Measurements from ENCODE around the gene MAMDC2.

MAMDC2 gene

GRCh38 chr9:70093095-70093494, 49.4 kb downstream of the MAMDC2 start:
- Histone ChIP-seq H3K18ac (ENCODE audit: low read length) (no peak overlapping the region), H3K4me1 (ENCODE audit: control insufficient read depth in 2 of 2, insufficient read depth in 1 of 2, low read depth in 1 of 2, low read length in 2 of 2) (peaks cover 0 to 2% of the 10 kb centered on the region in 2 donors), H2BK5ac (ENCODE audit: low read length) (no peak overlapping the region), H4K8ac (ENCODE audit: low read depth, low read length) (no peak overlapping the region), H3K14ac (ENCODE audit: low read length) (no peak overlapping the region), H2BK12ac (ENCODE audit: low read length) (no peak overlapping the region), H2BK120ac (ENCODE audit: low read depth, low read length) (no peak overlapping the region), H3K4me2 (ENCODE audit: insufficient read depth, low read length, poor library complexity, severe bottlenecking) (no peak overlapping the region), H3K79me1 (ENCODE audit: low read depth, low read length) (no peaks in the 10 kb centered on the region), H2AFZ (ENCODE audit: low read length) (no peak overlapping the region), H3K23ac (ENCODE audit: low read depth, low read length, poor library complexity) (no peak overlapping the region), H2AK5ac (ENCODE audit: low read depth, low read length) (no peak overlapping the region), H4K91ac (ENCODE audit: low read depth, low read length, poor library complexity) (no peak overlapping the region), H2BK15ac (ENCODE audit: low read length) (no peak overlapping the region), H3K27ac (replicated peaks; ENCODE audit: low read length) (no peak overlapping the region), H3K27me3 (ENCODE audit: control insufficient read depth in 3 of 3, insufficient read depth in 3 of 3, low read depth in 1 of 3, low read length in 3 of 3) (peaks cover 0 to 2% (median 0%) of the 10 kb centered on the region in 3 experiments), H3K9me3 (replicated peaks in 1 of 2; ENCODE audit: control insufficient read depth in 2 of 2, insufficient read depth in 1 of 2, low read depth in 1 of 2, low read length in 2 of 2) (no peaks in the 10 kb centered on the region), H3K9ac (ENCODE audit: low read depth, low read length, poor library complexity) (no peak overlapping the region), H3K4ac (ENCODE audit: low read length) (no peak overlapping the region), H3K36me3 (replicated peaks in 1 of 2; ENCODE audit: control insufficient read depth in 2 of 2, insufficient read depth in 2 of 2, low read length in 2 of 2) (no peaks in the 10 kb centered on the region), H3K4me3 (ENCODE audit: low read length in 2 of 2) (no peak overlapping the region)
- DNase-seq (ENCODE audit: low spot score), result no peak

- no peak overlapping the region for H2BK15ac ChIP-seq (ENCODE audit: low read length)
- no peak overlapping the region for H3K27ac ChIP-seq (replicated peaks; ENCODE audit: low read length)
- peaks cover 0 to 2% of the 10 kb centered on the region in 2 donors for H3K4me1 ChIP-seq (ENCODE audit: control insufficient read depth in 2 of 2, insufficient read depth in 1 of 2, low read depth in 1 of 2, low read length in 2 of 2)
- H2BK120ac ChIP-seq (ENCODE audit: low read depth, low read length), result no peak overlapping the region
- H3K4me3 ChIP-seq (ENCODE audit: low read length in 2 of 2), result no peak overlapping the region
- H3K4me2 ChIP-seq (ENCODE audit: insufficient read depth, low read length, poor library complexity, severe bottlenecking), result no peak overlapping the region
- no peak for DNase-seq (ENCODE audit: low spot score)
- no peak overlapping the region for H3K23ac ChIP-seq (ENCODE audit: low read depth, low read length, poor library complexity)
- H3K27me3 ChIP-seq (ENCODE audit: control insufficient read depth in 3 of 3, insufficient read depth in 3 of 3, low read depth in 1 of 3, low read length in 3 of 3), result peaks cover 0 to 2% (median 0%) of the 10 kb centered on the region in 3 experiments
- WGBS, 2 donors (ENCODE audit: extremely low coverage in 2 of 2, insufficient read length in 2 of 2, insufficient replicate concordance in 1 of 2), result no CpG with 5 or more reads among the region's 1 CpG
- no peak overlapping the region for H2BK5ac ChIP-seq (ENCODE audit: low read length)
- H3K9me3 ChIP-seq (replicated peaks in 1 of 2; ENCODE audit: control insufficient read depth in 2 of 2, insufficient read depth in 1 of 2, low read depth in 1 of 2, low read length in 2 of 2), result no peaks in the 10 kb centered on the region
- H3K18ac ChIP-seq (ENCODE audit: low read length), result no peak overlapping the region
- H3K4ac ChIP-seq (ENCODE audit: low read length), result no peak overlapping the region
- H3K36me3 ChIP-seq (replicated peaks in 1 of 2; ENCODE audit: control insufficient read depth in 2 of 2, insufficient read depth in 2 of 2, low read length in 2 of 2), result no peaks in the 10 kb centered on the region
- no peak overlapping the region for H3K14ac ChIP-seq (ENCODE audit: low read length)
- no peak overlapping the region for H2AFZ ChIP-seq (ENCODE audit: low read length)
- no peak overlapping the region for H4K91ac ChIP-seq (ENCODE audit: low read depth, low read length, poor library complexity)
- no peak overlapping the region for H2BK12ac ChIP-seq (ENCODE audit: low read length)
- no peak overlapping the region for H4K8ac ChIP-seq (ENCODE audit: low read depth, low read length)
- H3K79me1 ChIP-seq (ENCODE audit: low read depth, low read length), result no peaks in the 10 kb centered on the region
- H3K9ac ChIP-seq (ENCODE audit: low read depth, low read length, poor library complexity), result no peak overlapping the region
- no peak overlapping the region for H2AK5ac ChIP-seq (ENCODE audit: low read depth, low read length)
Measured at GRCh38 chr9:70093944-70094343, 50.3 kb downstream of the MAMDC2 start.

GRCh38 chr9:70094747-70095146, 51.1 kb downstream of the MAMDC2 start:
- no peak overlapping the region for H2AFZ ChIP-seq (ENCODE audit: low read length)
- no peak overlapping the region for H2BK120ac ChIP-seq (ENCODE audit: low read depth, low read length)
- H4K91ac ChIP-seq (ENCODE audit: low read depth, low read length, poor library complexity), result no peak overlapping the region
- no peak overlapping the region for H3K9ac ChIP-seq (ENCODE audit: low read depth, low read length, poor library complexity)
- no peak overlapping the region for H3K4me3 ChIP-seq (ENCODE audit: low read length in 2 of 2)
- H3K27me3 ChIP-seq (ENCODE audit: control insufficient read depth in 3 of 3, insufficient read depth in 3 of 3, low read depth in 1 of 3, low read length in 3 of 3), result peaks cover 0 to 2% (median 0%) of the 10 kb centered on the region in 3 experiments
- H2BK12ac ChIP-seq (ENCODE audit: low read length), result no peak overlapping the region
- no peak for DNase-seq (ENCODE audit: low spot score)
- no peak overlapping the region for H2BK15ac ChIP-seq (ENCODE audit: low read length)
- H3K4me1 ChIP-seq (ENCODE audit: control insufficient read depth in 2 of 2, insufficient read depth in 1 of 2, low read depth in 1 of 2, low read length in 2 of 2), result peaks cover 0 to 2% of the 10 kb centered on the region in 2 donors
- H3K36me3 ChIP-seq (replicated peaks in 1 of 2; ENCODE audit: control insufficient read depth in 2 of 2, insufficient read depth in 2 of 2, low read length in 2 of 2), result no peaks in the 10 kb centered on the region
- H3K27ac ChIP-seq (replicated peaks; ENCODE audit: low read length), result no peak overlapping the region
- H2BK5ac ChIP-seq (ENCODE audit: low read length), result no peak overlapping the region
- H3K9me3 ChIP-seq (replicated peaks in 1 of 2; ENCODE audit: control insufficient read depth in 2 of 2, insufficient read depth in 1 of 2, low read depth in 1 of 2, low read length in 2 of 2), result no peaks in the 10 kb centered on the region
- no peak overlapping the region for H3K14ac ChIP-seq (ENCODE audit: low read length)
- H2AK5ac ChIP-seq (ENCODE audit: low read depth, low read length), result no peak overlapping the region
- H4K8ac ChIP-seq (ENCODE audit: low read depth, low read length), result no peak overlapping the region
- no peak overlapping the region for H3K23ac ChIP-seq (ENCODE audit: low read depth, low read length, poor library complexity)
- no peak overlapping the region for H3K18ac ChIP-seq (ENCODE audit: low read length)
- no peak overlapping the region for H3K4me2 ChIP-seq (ENCODE audit: insufficient read depth, low read length, poor library complexity, severe bottlenecking)
- H3K79me1 ChIP-seq (ENCODE audit: low read depth, low read length), result no peaks in the 10 kb centered on the region
- no peak overlapping the region for H3K4ac ChIP-seq (ENCODE audit: low read length)

- no peak overlapping the region for H2BK120ac ChIP-seq (ENCODE audit: low read depth, low read length)
- H3K9ac ChIP-seq (ENCODE audit: low read depth, low read length, poor library complexity), result no peak overlapping the region
- H3K4me2 ChIP-seq (ENCODE audit: insufficient read depth, low read length, poor library complexity, severe bottlenecking), result no peak overlapping the region
Measured at GRCh38 chr9:70097187-70097586, 53.5 kb downstream of the MAMDC2 start.

More at GRCh38 chr9:70097187-70097586, 53.5 kb downstream of the MAMDC2 start:
- Histone ChIP-seq H2BK15ac (ENCODE audit: low read length) (no peak overlapping the region), H3K4me1 (ENCODE audit: control insufficient read depth in 2 of 2, insufficient read depth in 1 of 2, low read depth in 1 of 2, low read length in 2 of 2) (peaks cover 2 to 4% of the 10 kb centered on the region in 2 donors), H3K14ac (ENCODE audit: low read length) (no peak overlapping the region), H2AK5ac (ENCODE audit: low read depth, low read length) (no peak overlapping the region), H3K4ac (ENCODE audit: low read length) (no peak overlapping the region), H4K91ac (ENCODE audit: low read depth, low read length, poor library complexity) (no peak overlapping the region), H4K8ac (ENCODE audit: low read depth, low read length) (no peak overlapping the region), H2BK5ac (ENCODE audit: low read length) (no peak overlapping the region), H3K23ac (ENCODE audit: low read depth, low read length, poor library complexity) (no peak overlapping the region), H2BK12ac (ENCODE audit: low read length) (no peak overlapping the region), H3K18ac (ENCODE audit: low read length) (no peak overlapping the region), H3K79me1 (ENCODE audit: low read depth, low read length) (no peaks in the 10 kb centered on the region), H3K4me3 (ENCODE audit: low read length in 2 of 2) (no peak overlapping the region), H2AFZ (ENCODE audit: low read length) (no peak overlapping the region), H3K27ac (replicated peaks; ENCODE audit: low read length) (no peak overlapping the region), H3K27me3 (ENCODE audit: control insufficient read depth in 3 of 3, insufficient read depth in 3 of 3, low read depth in 1 of 3, low read length in 3 of 3) (peaks cover 0 to 2% (median 0%) of the 10 kb centered on the region in 3 experiments), H3K9me3 (replicated peaks in 1 of 2; ENCODE audit: control insufficient read depth in 2 of 2, insufficient read depth in 1 of 2, low read depth in 1 of 2, low read length in 2 of 2) (no peaks in the 10 kb centered on the region), H3K36me3 (replicated peaks in 1 of 2; ENCODE audit: control insufficient read depth in 2 of 2, insufficient read depth in 2 of 2, low read length in 2 of 2) (no peaks in the 10 kb centered on the region)
- WGBS, 2 donors (ENCODE audit: extremely low coverage in 2 of 2, insufficient read length in 2 of 2, insufficient replicate concordance in 1 of 2), result no CpG with 5 or more reads among the region's 4 CpGs
- no peak for DNase-seq (ENCODE audit: low spot score)
